GM12873 (cell line): ENCODE results near the gene STK32A.
A peak's percentile ranks its signal among the peaks of the same experiment; 100 is the strongest.

Experiments
- CTCF ChIP-seq: IDR thresholded peaks from 2 replicates; pipeline ENCODE4 v1.5.1; 2012; ENCODE audit warnings: low read depth, mild to moderate bottlenecking, moderate library complexity, low read length, control low read depth; ENCODE audit not compliant: insufficient read depth; ENCODE audit errors: missing control alignments

Gene STK32A

GRCh38 chr5:147393874-147394672 lies 159.2 kb downstream of the STK32A start:
- TF ChIP-seq CTCF, result peak; percentile 32

GRCh38 chr5:147396070-147396823 lies 161.4 kb downstream of the STK32A start:
- no peak for TF ChIP-seq CTCF

- peak; percentile 22 for TF ChIP-seq CTCF
These were observed 162.8 kb downstream of the STK32A start for GRCh38 chr5:147397616-147398015.

GRCh38 chr5:147398860-147399259 lies 164.0 kb downstream of the STK32A start:
- no peak for TF ChIP-seq CTCF

DNA sequence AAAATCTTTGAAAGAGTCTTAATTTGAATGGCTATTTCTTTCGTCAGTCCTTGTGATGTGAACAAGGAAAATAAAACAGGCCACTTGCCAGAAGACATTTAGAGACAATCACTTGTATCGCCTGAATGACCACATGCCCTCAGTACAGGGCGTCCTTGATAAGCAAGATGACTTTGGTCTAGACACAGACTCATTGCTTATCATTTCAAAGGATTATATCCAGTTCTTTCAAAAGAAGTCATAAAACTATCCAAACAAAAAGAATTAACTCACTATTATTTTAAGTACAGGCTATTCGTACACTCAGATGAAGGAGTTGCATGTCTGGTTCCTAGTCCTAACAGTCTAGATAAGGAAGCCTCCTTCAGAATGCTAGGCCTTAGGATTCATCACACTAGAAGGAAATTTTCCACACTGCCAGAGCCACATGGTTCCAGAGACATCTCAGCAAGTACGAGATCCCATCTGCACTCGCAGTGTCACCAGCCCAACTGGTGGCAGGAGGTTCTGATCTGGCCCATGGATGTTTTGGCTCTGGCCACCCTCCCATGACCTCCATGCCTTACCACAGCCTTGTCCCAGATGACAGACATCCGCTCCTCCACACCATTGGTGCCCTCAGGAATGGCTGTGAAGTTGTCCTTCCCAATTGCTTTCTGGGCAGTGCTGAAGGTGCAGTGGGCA lies 165.4 kb downstream of the STK32A start:
- TF ChIP-seq CTCF, result no peak

GRCh38 chr5:147400881-147401280 lies 166.1 kb downstream of the STK32A start:
- TF ChIP-seq CTCF, result no peak
